GM12872 (cell line): Measurements from ENCODE around the gene GNAS-AS1.

ENCODE experiments used
- CTCF ChIP-seq: IDR thresholded peaks from 3 replicates; pipeline ENCODE4 v1.5.1; 2011; ENCODE audit warnings: low read depth, mild to moderate bottlenecking, low read length, moderate library complexity; ENCODE audit not compliant: insufficient read depth

GNAS-AS1 gene

GRCh38 chr20:58876437-58876836, 25.7 kb upstream of the GNAS-AS1 start:
- no peak for TF ChIP-seq CTCF

GRCh38 chr20:58875541-58876134, 24.9 kb upstream of the GNAS-AS1 start:
- TF ChIP-seq CTCF, result no peak

- no peak for TF ChIP-seq CTCF
Measured at GRCh38 chr20:58875111-58875510, 24.4 kb upstream of the GNAS-AS1 start.

GRCh38 chr20:58874469-58874868, 23.8 kb upstream of the GNAS-AS1 start:
- no peak for TF ChIP-seq CTCF

- no peak for TF ChIP-seq CTCF
Measured at GRCh38 chr20:58871533-58872102, 20.9 kb upstream of the GNAS-AS1 start.

GRCh38 chr20:58870293-58871014, 19.8 kb upstream of the GNAS-AS1 start:
- TF ChIP-seq CTCF, result peak; percentile 86

- no peak for TF ChIP-seq CTCF
Measured at GRCh38 chr20:58869662-58870227, 19.0 kb upstream of the GNAS-AS1 start.
